Fibroblast of lung (primary cell): ENCODE data around the gene FANCL.
"Not testable (repeated sequence)": the region's sequence is repeated elsewhere in the genome, so short reads cannot be mapped to it uniquely, and the experiment has no call there.

Experiments
- CTCF ChIP-seq, 2 donors: IDR thresholded peaks in 1 of 2; conservative IDR thresholded peaks in 1 of 2; 1 replicate in 1 of 2; 2 replicates in 1 of 2; pipeline ENCODE4 v1.5.1; 2011 to 2012; ENCODE audit warnings: low read length in 2 of 2, control low read depth in 1 of 2, inconsistent platforms in 1 of 2, low read depth in 1 of 2, mild to moderate bottlenecking in 1 of 2
- EZH2 ChIP-seq: IDR thresholded peaks from 2 replicates; pipeline ENCODE4 v1.5.1; 2012; ENCODE audit warnings: low read length, control low read depth, mild to moderate bottlenecking; ENCODE audit errors: missing control alignments

DNA sequence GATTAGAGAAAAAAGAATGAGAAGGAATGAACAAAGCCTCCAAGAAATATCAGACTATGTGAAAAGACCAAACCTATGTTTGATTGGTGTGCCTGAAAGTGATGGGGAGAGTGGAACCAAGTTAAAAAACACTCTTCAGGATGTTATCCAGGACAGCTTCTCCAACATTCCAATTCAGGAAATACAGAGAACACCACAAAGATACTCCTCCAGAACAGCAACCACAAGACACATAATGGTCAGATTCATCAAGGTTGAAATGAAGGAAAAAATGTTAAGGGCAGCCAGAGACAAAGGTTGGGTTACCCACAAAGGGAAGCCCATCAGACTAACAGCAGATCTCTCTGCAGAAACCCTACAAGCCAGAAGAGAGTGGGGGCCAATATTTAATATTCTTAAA, 71.3 kb downstream of the FANCL start:
- not testable (repeated sequence) for TF ChIP-seq CTCF (conservative IDR thresholded peaks at IDR 0.05 in 1 of 2, IDR thresholded peaks at IDR 0.05 in 1 of 2; ENCODE audit: low read depth in 1 of 2, low read length in 2 of 2); EZH2
